Stimulated activated effector memory CD8-positive, alpha-beta T cell treated with anti-CD3 and anti-CD28 coated beads, Interleukin-12 subunit alpha, Interleukin-12 subunit beta, amount 100 ng/mL, for 72 hours (primary cell): ENCODE data around the gene SCCPDH.
"Not testable (repeated sequence)": the region's sequence is repeated elsewhere in the genome, so short reads cannot be mapped to it uniquely, and the experiment has no call there.

ENCODE experiments used
- ATAC-seq: fragments of 150-1000 bp; cut with Tn5 transposase; 2 replicates; pipeline ENCODE4 v1.10.0; 2021
- DNase-seq, 2 donors: peaks; one replicate each; pipeline ENCODE4 v3.0.0; 2021 to 2022; ENCODE audit warnings: low spot score in 2 of 2
- H3K27ac Mint-ChIP-seq: one replicate; pipeline ENCODE4 v1.8.0; 2022; ENCODE audit warnings: mild to moderate bottlenecking, mixed read lengths
- H3K36me3 Mint-ChIP-seq: one replicate; pipeline ENCODE4 v1.8.0; 2022; ENCODE audit warnings: mild to moderate bottlenecking, mixed read lengths
- H3K4me1 Mint-ChIP-seq: one replicate; pipeline ENCODE4 v1.8.0; 2022; ENCODE audit warnings: mixed read lengths
- H3K4me3 Mint-ChIP-seq: one replicate; pipeline ENCODE4 v1.8.0; 2022; ENCODE audit warnings: mild to moderate bottlenecking, mixed read lengths
- H3K9me3 Mint-ChIP-seq: one replicate; pipeline ENCODE4 v1.8.0; 2022; ENCODE audit warnings: mixed read lengths

The SCCPDH gene

GRCh38 chr1:246726255-246726679, 2.1 kb downstream of the SCCPDH start:
- peak overlapping the region; percentile 83 for H3K4me3 Mint-ChIP-seq
- DNase-seq (no peak), ATAC-seq (no peak)
- H3K27ac Mint-ChIP-seq: no peak overlapping the region
- H3K36me3 Mint-ChIP-seq: peaks cover 52% of the 10 kb centered on the region
- no peaks in the 10 kb centered on the region for H3K4me1 Mint-ChIP-seq
- H3K9me3 Mint-ChIP-seq: peaks cover 20% of the 10 kb centered on the region

- no peak for DNase-seq
- Mint-ChIP-seq H3K36me3 (peaks cover 55% of the 10 kb centered on the region), H3K4me1 (no peaks in the 10 kb centered on the region), H3K27ac (no peak overlapping the region), H3K4me3 (no peak overlapping the region), H3K9me3 (peaks cover 20% of the 10 kb centered on the region)
- ATAC-seq: no peak
These were observed 2.7 kb downstream of the SCCPDH start for GRCh38 chr1:246726881-246727280.

- Mint-ChIP-seq H3K27ac (no peak overlapping the region), H3K4me1 (no peaks in the 10 kb centered on the region), H3K9me3 (peaks cover 20% of the 10 kb centered on the region), H3K4me3 (no peak overlapping the region), H3K36me3 (peaks cover 61% of the 10 kb centered on the region)
- no peak for DNase-seq
- no peak for ATAC-seq
These were observed 3.4 kb downstream of the SCCPDH start for GRCh38 chr1:246727594-246727993.

GRCh38 chr1:246728311-246728710, 4.1 kb downstream of the SCCPDH start:
- ATAC-seq (no peak), DNase-seq (no peak)
- H3K27ac Mint-ChIP-seq: no peak overlapping the region
- no peaks in the 10 kb centered on the region for H3K4me1 Mint-ChIP-seq
- H3K9me3 Mint-ChIP-seq: peaks cover 20% of the 10 kb centered on the region
- H3K4me3 Mint-ChIP-seq: no peak overlapping the region
- peaks cover 69% of the 10 kb centered on the region for H3K36me3 Mint-ChIP-seq

GRCh38 chr1:246729040-246729439, 4.8 kb downstream of the SCCPDH start:
- Mint-ChIP-seq H3K36me3 (peaks cover 66% of the 10 kb centered on the region), H3K9me3 (peaks cover 20% of the 10 kb centered on the region)
- not testable (repeated sequence) for H3K4me3 Mint-ChIP-seq, ATAC-seq, H3K4me1 Mint-ChIP-seq, H3K27ac Mint-ChIP-seq, DNase-seq

- H3K9me3 Mint-ChIP-seq: peaks cover 20% of the 10 kb centered on the region
These were observed 6.6 kb downstream of the SCCPDH start for GRCh38 chr1:246730839-246731238.

GRCh38 chr1:246731873-246732272, 7.7 kb downstream of the SCCPDH start:
- ATAC-seq: not testable (repeated sequence)
- H3K36me3 Mint-ChIP-seq: peaks cover 87% of the 10 kb centered on the region

More at GRCh38 chr1:246730839-246731238, 6.6 kb downstream of the SCCPDH start:
- ATAC-seq (no peak), DNase-seq (no peak)
- Mint-ChIP-seq H3K4me1 (no peaks in the 10 kb centered on the region), H3K27ac (no peak overlapping the region), H3K36me3 (peaks cover 82% of the 10 kb centered on the region), H3K4me3 (no peak overlapping the region)

GRCh38 chr1:246733704-246734103, 9.5 kb downstream of the SCCPDH start:
- H3K4me1 Mint-ChIP-seq: no peaks in the 10 kb centered on the region
- ATAC-seq (no peak), DNase-seq (no peak)
- peaks cover 8% of the 10 kb centered on the region for H3K9me3 Mint-ChIP-seq
- peaks cover 83% of the 10 kb centered on the region for H3K36me3 Mint-ChIP-seq
- H3K27ac Mint-ChIP-seq: no peak overlapping the region
- H3K4me3 Mint-ChIP-seq: no peak overlapping the region

More at GRCh38 chr1:246731873-246732272, 7.7 kb downstream of the SCCPDH start:
- peaks cover 20% of the 10 kb centered on the region for H3K9me3 Mint-ChIP-seq
- not testable (repeated sequence) for DNase-seq, H3K4me3 Mint-ChIP-seq, H3K4me1 Mint-ChIP-seq, H3K27ac Mint-ChIP-seq

GRCh38 chr1:246734866-246735265, 10.7 kb downstream of the SCCPDH start:
- no peak overlapping the region for H3K4me3 Mint-ChIP-seq
- ATAC-seq (no peak), DNase-seq (no peak)
- no peaks in the 10 kb centered on the region for H3K4me1 Mint-ChIP-seq
- H3K27ac Mint-ChIP-seq: no peak overlapping the region
- peaks cover 71% of the 10 kb centered on the region for H3K36me3 Mint-ChIP-seq
- peaks cover 5% of the 10 kb centered on the region for H3K9me3 Mint-ChIP-seq

GRCh38 chr1:246735735-246736134, 11.5 kb downstream of the SCCPDH start:
- Mint-ChIP-seq H3K9me3 (no peaks in the 10 kb centered on the region), H3K27ac (no peak overlapping the region), H3K36me3 (peaks cover 69% of the 10 kb centered on the region), H3K4me3 (no peak overlapping the region), H3K4me1 (no peaks in the 10 kb centered on the region)
- ATAC-seq (no peak), DNase-seq (no peak)

GRCh38 chr1:246742396-246742795, 18.2 kb downstream of the SCCPDH start:
- no peak for ATAC-seq
- H3K9me3 Mint-ChIP-seq: no peaks in the 10 kb centered on the region
- H3K36me3 Mint-ChIP-seq: peaks cover 54% of the 10 kb centered on the region
- no peak for DNase-seq
- no peaks in the 10 kb centered on the region for H3K4me1 Mint-ChIP-seq
- no peak overlapping the region for H3K4me3 Mint-ChIP-seq
- no peak overlapping the region for H3K27ac Mint-ChIP-seq

GRCh38 chr1:246746155-246746554, 21.9 kb downstream of the SCCPDH start:
- not testable (repeated sequence) for DNase-seq, ATAC-seq, H3K4me1 Mint-ChIP-seq, H3K27ac Mint-ChIP-seq, H3K4me3 Mint-ChIP-seq, H3K9me3 Mint-ChIP-seq
- H3K36me3 Mint-ChIP-seq: peaks cover 37% of the 10 kb centered on the region

GRCh38 chr1:246748006-246748405, 23.8 kb downstream of the SCCPDH start:
- no peak for ATAC-seq
- no peak for DNase-seq
- H3K36me3 Mint-ChIP-seq: peaks cover 18% of the 10 kb centered on the region
- no peaks in the 10 kb centered on the region for H3K4me1 Mint-ChIP-seq
- no peak overlapping the region for H3K4me3 Mint-ChIP-seq
- no peaks in the 10 kb centered on the region for H3K9me3 Mint-ChIP-seq
- no peak overlapping the region for H3K27ac Mint-ChIP-seq

GRCh38 chr1:246748867-246749266, 24.7 kb downstream of the SCCPDH start:
- H3K4me1 Mint-ChIP-seq: no peaks in the 10 kb centered on the region
- ATAC-seq (no peak), DNase-seq (no peak)
- no peaks in the 10 kb centered on the region for H3K9me3 Mint-ChIP-seq
- H3K4me3 Mint-ChIP-seq: no peak overlapping the region
- peaks cover 13% of the 10 kb centered on the region for H3K36me3 Mint-ChIP-seq
- H3K27ac Mint-ChIP-seq: no peak overlapping the region

- no peaks in the 10 kb centered on the region for H3K4me1 Mint-ChIP-seq
- H3K27ac Mint-ChIP-seq: no peak overlapping the region
- H3K36me3 Mint-ChIP-seq: no peaks in the 10 kb centered on the region
- H3K9me3 Mint-ChIP-seq: no peaks in the 10 kb centered on the region
- DNase-seq (no peak), ATAC-seq (no peak)
- no peak overlapping the region for H3K4me3 Mint-ChIP-seq
These were observed 26.5 kb downstream of the SCCPDH start for GRCh38 chr1:246750752-246751151.

GRCh38 chr1:246753670-246754535, 29.7 kb downstream of the SCCPDH start:
- DNase-seq (peak; percentile 36 to 78), ATAC-seq (peak; percentile 79)
- Mint-ChIP-seq H3K4me1 (no peaks in the 10 kb centered on the region), H3K9me3 (no peaks in the 10 kb centered on the region), H3K36me3 (peaks cover 6% of the 10 kb centered on the region), H3K27ac (no peak overlapping the region), H3K4me3 (no peak overlapping the region)
